Coronary artery (tissue), 2 donors: ENCODE data around the gene SLC10A7.

Experiments
- DNase-seq: peaks from one replicate; pipeline ENCODE4 v3.0.0-alpha.2; 2017; ENCODE audit warnings: low spot score
- H3K27ac ChIP-seq, 2 donors: fragments of 200-600 bp; sonication (generic); one replicate each; pipeline ENCODE4 v1.5.1; 2016 to 2019
- H3K4me3 ChIP-seq: fragments of 200-600 bp; sonication (generic); 2 replicates; pipeline ENCODE4 v1.5.1; 2016; ENCODE audit warnings: mild to moderate bottlenecking, moderate library complexity
- TF ChIP-seq, protein P1 (sequence below): fragments of 200-600 bp; sonication (generic); IDR thresholded peaks from one replicate; pipeline ENCODE4 v1.5.1; 2019; ENCODE audit warnings: antibody characterized with exemption

SLC10A7 gene

GRCh38 chr4:146288193-146288592, 233.5 kb downstream of the SLC10A7 start:
- Histone ChIP-seq H3K4me3 (no peak overlapping the region), H3K27ac (no peak overlapping the region)
- no peak for DNase-seq
- TF ChIP-seq, protein P1, sequence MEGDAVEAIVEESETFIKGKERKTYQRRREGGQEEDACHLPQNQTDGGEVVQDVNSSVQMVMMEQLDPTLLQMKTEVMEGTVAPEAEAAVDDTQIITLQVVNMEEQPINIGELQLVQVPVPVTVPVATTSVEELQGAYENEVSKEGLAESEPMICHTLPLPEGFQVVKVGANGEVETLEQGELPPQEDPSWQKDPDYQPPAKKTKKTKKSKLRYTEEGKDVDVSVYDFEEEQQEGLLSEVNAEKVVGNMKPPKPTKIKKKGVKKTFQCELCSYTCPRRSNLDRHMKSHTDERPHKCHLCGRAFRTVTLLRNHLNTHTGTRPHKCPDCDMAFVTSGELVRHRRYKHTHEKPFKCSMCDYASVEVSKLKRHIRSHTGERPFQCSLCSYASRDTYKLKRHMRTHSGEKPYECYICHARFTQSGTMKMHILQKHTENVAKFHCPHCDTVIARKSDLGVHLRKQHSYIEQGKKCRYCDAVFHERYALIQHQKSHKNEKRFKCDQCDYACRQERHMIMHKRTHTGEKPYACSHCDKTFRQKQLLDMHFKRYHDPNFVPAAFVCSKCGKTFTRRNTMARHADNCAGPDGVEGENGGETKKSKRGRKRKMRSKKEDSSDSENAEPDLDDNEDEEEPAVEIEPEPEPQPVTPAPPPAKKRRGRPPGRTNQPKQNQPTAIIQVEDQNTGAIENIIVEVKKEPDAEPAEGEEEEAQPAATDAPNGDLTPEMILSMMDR: no peak

DNA sequence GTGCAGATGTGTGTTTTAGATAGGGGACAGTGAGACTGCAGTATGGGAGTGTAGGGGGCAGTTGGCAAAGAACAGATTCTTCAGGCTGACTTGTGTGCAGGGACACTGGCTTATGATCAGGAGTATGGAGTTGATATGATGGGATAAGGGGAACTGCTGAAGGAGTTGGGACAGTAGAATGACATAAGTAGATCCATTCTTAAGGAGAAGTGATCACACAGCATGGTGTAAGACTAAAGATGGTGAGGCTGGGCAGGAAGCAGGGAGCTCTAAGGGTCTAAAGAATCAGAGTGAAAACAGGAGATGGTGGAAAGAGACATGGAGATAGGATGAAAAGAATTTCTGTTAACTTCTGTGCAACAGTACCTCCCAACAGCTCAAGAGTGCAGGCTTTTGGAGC, 236.7 kb downstream of the SLC10A7 start:
- Histone ChIP-seq H3K4me3 (no peak overlapping the region), H3K27ac (no peak overlapping the region)
- no peak for DNase-seq
- TF ChIP-seq, protein P1: no peak

- TF ChIP-seq, protein P1: no peak
- no peak for DNase-seq
- H3K4me3 ChIP-seq: no peak overlapping the region
- peak overlapping the region in 1 of 2 donors; percentile 8 for H3K27ac ChIP-seq
Measured at GRCh38 chr4:146283758-146284651, 237.7 kb downstream of the SLC10A7 start.

DNA sequence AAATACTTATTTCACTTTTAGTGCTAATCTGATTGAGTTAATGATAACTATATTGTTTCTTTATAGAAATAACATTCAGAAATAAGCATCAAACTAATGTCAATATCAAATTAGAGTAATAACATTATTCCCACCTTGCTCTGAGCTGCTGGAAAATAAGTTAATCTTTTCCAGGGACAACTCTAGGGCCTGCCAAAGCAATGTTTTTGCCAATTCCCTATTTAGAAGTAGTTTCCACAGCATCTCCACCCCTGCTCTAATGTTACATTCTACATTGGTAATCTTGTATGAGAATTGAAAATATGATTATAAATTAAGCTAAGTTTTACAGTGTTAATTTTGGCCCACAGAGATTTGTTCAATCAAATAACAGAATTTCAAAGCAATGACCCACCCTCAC, 239.1 kb downstream of the SLC10A7 start:
- no peak for DNase-seq
- TF ChIP-seq, protein P1: no peak

GRCh38 chr4:146278986-146279385, 242.8 kb downstream of the SLC10A7 start:
- TF ChIP-seq, protein P1: no peak
- Histone ChIP-seq H3K27ac (no peak overlapping the region), H3K4me3 (no peak overlapping the region)
- DNase-seq: no peak

More for the DNA sequence above, 239.1 kb downstream of the SLC10A7 start:
- H3K27ac ChIP-seq: no peak overlapping the region
- no peak overlapping the region for H3K4me3 ChIP-seq

- Histone ChIP-seq H3K27ac (no peak overlapping the region), H3K4me3 (no peak overlapping the region)
- TF ChIP-seq, protein P1: no peak
- DNase-seq: no peak
Measured at GRCh38 chr4:146275370-146275769, 246.4 kb downstream of the SLC10A7 start.

DNA sequence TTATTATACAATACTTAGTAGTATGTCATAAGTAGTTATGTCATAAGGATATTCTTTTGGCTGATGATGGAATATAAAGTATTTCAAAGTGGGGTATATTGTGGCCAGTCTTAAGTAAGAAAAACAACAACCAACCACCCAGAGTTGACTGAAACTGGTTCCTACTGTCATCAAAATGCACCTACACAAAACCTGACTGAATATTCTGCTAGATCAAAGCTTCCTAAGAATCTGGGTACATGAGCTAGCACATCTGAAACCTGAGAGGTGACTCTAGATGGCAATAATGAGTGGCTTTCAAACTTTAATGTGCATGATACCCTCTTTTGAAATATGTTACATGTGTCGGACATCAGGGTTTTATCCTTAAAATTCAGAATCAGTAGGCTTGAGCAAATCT, 247.0 kb downstream of the SLC10A7 start:
- Histone ChIP-seq H3K4me3 (no peak overlapping the region), H3K27ac (no peak overlapping the region)
- DNase-seq: no peak
- TF ChIP-seq, protein P1: no peak
